GM19463 (cell line): ENCODE data around the gene ITGA3.
A peak's percentile ranks its signal among the peaks of the same experiment; 100 is the strongest.

Source experiments
- ATAC-seq: cut with Tn5 transposase; IDR thresholded peaks from one replicate; pipeline ENCODE4 v1.9.1; 2021; ENCODE audit warnings: mild to moderate bottlenecking, moderate library complexity; ENCODE audit not compliant: unreplicated experiment

The ITGA3 gene

GRCh38 chr17:50066995-50067394, 11.1 kb downstream of the ITGA3 start:
- ATAC-seq, result no peak

- no peak for ATAC-seq
Observed at GRCh38 chr17:50067996-50068395, 12.1 kb downstream of the ITGA3 start.

GRCh38 chr17:50070908-50071680, 15.2 kb downstream of the ITGA3 start:
- ATAC-seq, result no peak

- no peak for ATAC-seq
Observed at GRCh38 chr17:50071692-50072091, 15.8 kb downstream of the ITGA3 start.

- ATAC-seq, result no peak
Observed at GRCh38 chr17:50072130-50072529, 16.2 kb downstream of the ITGA3 start.

- no peak for ATAC-seq
Observed at GRCh38 chr17:50072925-50073324, 17.0 kb downstream of the ITGA3 start.

- no peak for ATAC-seq
Observed at GRCh38 chr17:50074227-50074626, 18.3 kb downstream of the ITGA3 start.

GRCh38 chr17:50075446-50076032, 19.6 kb downstream of the ITGA3 start:
- ATAC-seq, result no peak

GRCh38 chr17:50076221-50076590, 20.3 kb downstream of the ITGA3 start:
- no peak for ATAC-seq

GRCh38 chr17:50076591-50077235, 20.8 kb downstream of the ITGA3 start:
- ATAC-seq, result no peak

GRCh38 chr17:50078430-50078829, 22.5 kb downstream of the ITGA3 start:
- no peak for ATAC-seq

- ATAC-seq, result no peak
Observed at GRCh38 chr17:50079334-50080095, 23.6 kb downstream of the ITGA3 start.

- ATAC-seq, result no peak
Observed at GRCh38 chr17:50080096-50080480, 24.2 kb downstream of the ITGA3 start.

- ATAC-seq, result peak; percentile 56
Observed at GRCh38 chr17:50080827-50081226, 24.9 kb downstream of the ITGA3 start.

- no peak for ATAC-seq
Observed at GRCh38 chr17:50081757-50082156, 25.8 kb downstream of the ITGA3 start.

- ATAC-seq, result peak; percentile 66
Observed at GRCh38 chr17:50087246-50087911, 31.5 kb downstream of the ITGA3 start.

- no peak for ATAC-seq
Observed at GRCh38 chr17:50087912-50088405, 32.0 kb downstream of the ITGA3 start.

GRCh38 chr17:50088952-50089825, 33.3 kb downstream of the ITGA3 start:
- ATAC-seq, result no peak

GRCh38 chr17:50090071-50090470, 34.2 kb downstream of the ITGA3 start:
- no peak for ATAC-seq
